HepG2 (cell line): ENCODE measurements around the gene CCDC178. TPM values are rescaled to one million over a fixed set of nuclear protein-coding genes. Genes with fewer than 3 reads are reported as not detected.

ENCODE experiments used
- ATAC-seq: fragments of 200-7000 bp; cut with Tn5 transposase; 3 replicates; pipeline ENCODE4 v1.9.1; 2020; ENCODE audit warnings: mild to moderate bottlenecking, moderate library complexity
- BruUV-seq: library from RNA; stranded (reverse); fragments of 400-500 nt; replicated peaks from 2 replicates; lab custom pipeline; 2021; lab: Mats Ljungman, UMichigan
- CTCF ChIA-PET: fragments of 300-600 bp; formaldehyde crosslinking; extraction: SDS; loops from one replicate; lab custom pipeline; 2021; ENCODE audit warnings: low total read pairs, inconsistent platforms, low intra/inter-chr PET ratio; lab: Yijun Ruan, JAX
- POLR2A ChIA-PET: fragments of 350-600 bp; sonication (Branson Sonifier 250); formaldehyde crosslinking; loops from one replicate; lab custom pipeline; 2020; ENCODE audit warnings: antibody characterized with exemption, inconsistent platforms; lab: Yijun Ruan, JAX
- DNase-seq: peaks from one replicate; pipeline ENCODE4 v3.0.0-alpha.2; 2015; ENCODE audit warnings: low spot score
- FAIRE-seq: peaks from 3 replicates; lab custom pipeline; 2011; peaks lifted over from hg19 to GRCh38; lab: Jason Lieb, UNC
- H2AFZ ChIP-seq: one replicate; pipeline ENCODE4 v1.6.1; 2011; ENCODE audit warnings: low read length, inconsistent platforms
- H3K27ac ChIP-seq: fragments of 300-600 bp; 3 replicates; pipeline ENCODE4 v1.8.0; 2011; ENCODE audit warnings: mixed run types, mild to moderate bottlenecking, mixed read lengths, low read length, inconsistent platforms; ENCODE audit not compliant: insufficient read depth; ENCODE audit errors: extremely low read length
- H3K27me3 ChIP-seq, 2 experiments: fragments of 200-600 bp in 1 of 2; 2 replicates in 1 of 2; 3 replicates in 1 of 2; pipeline versions ENCODE4 v1.6.0 to v1.8.0; 2011; ENCODE audit warnings: low read length in 2 of 2, mild to moderate bottlenecking in 2 of 2, moderate library complexity in 2 of 2, inconsistent platforms in 1 of 2; ENCODE audit not compliant: insufficient read depth in 2 of 2, control insufficient read depth in 1 of 2
- H3K36me3 ChIP-seq, 2 experiments: fragments of 200-600 bp in 1 of 2; replicated peaks in 1 of 2; 2 replicates in 1 of 2; 3 replicates in 1 of 2; pipeline versions ENCODE4 v1.5.1 to v1.8.0; 2011; ENCODE audit warnings: low read length in 2 of 2, inconsistent platforms in 1 of 2; ENCODE audit not compliant: insufficient read depth in 2 of 2, control insufficient read depth in 1 of 2
- H3K4me1 ChIP-seq: 2 replicates; pipeline ENCODE4 v1.5.1; 2012; ENCODE audit warnings: low read length, inconsistent platforms; ENCODE audit not compliant: insufficient read depth
- H3K4me2 ChIP-seq: 2 replicates; pipeline ENCODE4 v1.6.0; 2011; ENCODE audit warnings: low read depth, low read length, inconsistent platforms
- H3K4me3 ChIP-seq, 3 experiments: fragments of 200-600 bp in 1 of 3; sonication (generic), shearing (Covaris generic) in 1 of 3; replicated peaks in 1 of 3; 2 replicates each; pipeline ENCODE4 v1.5.1; 2011 to 2016; ENCODE audit warnings: low read length in 3 of 3, inconsistent platforms in 2 of 3, low read depth in 2 of 3, mild to moderate bottlenecking in 2 of 3, control low read depth in 1 of 3, mixed read lengths in 1 of 3; ENCODE audit not compliant: insufficient read depth in 1 of 3
- H3K79me2 ChIP-seq: one replicate; pipeline ENCODE4 v1.6.1; 2011; ENCODE audit warnings: low read length, inconsistent platforms; ENCODE audit not compliant: insufficient read depth
- H3K9ac ChIP-seq: 2 replicates; pipeline ENCODE4 v1.6.0; 2011; ENCODE audit warnings: mild to moderate bottlenecking, low read depth, low read length, inconsistent platforms; ENCODE audit not compliant: insufficient read depth
- H3K9me3 ChIP-seq: 2 replicates; pipeline ENCODE4 v1.5.1; 2012; ENCODE audit warnings: mild to moderate bottlenecking, low read length
- H4K20me1 ChIP-seq: 2 replicates; pipeline ENCODE4 v1.6.0; 2011; ENCODE audit warnings: inconsistent platforms, mild to moderate bottlenecking, low read length, moderate library complexity; ENCODE audit not compliant: insufficient read depth
- ATM ChIP-seq: fragments of 450-650 bp; IDR thresholded peaks from 2 replicates; pipeline ENCODE4 v1.7.1; 2017; ENCODE audit warnings: mild to moderate bottlenecking, borderline replicate concordance
- IRF9 ChIP-seq: sonication (generic); formaldehyde crosslinking; IDR thresholded peaks from 2 replicates; pipeline ENCODE4 v1.8.0; 2022; ENCODE audit warnings: missing genetic modification reagents, mild to moderate bottlenecking, borderline replicate concordance
- MLLT10 ChIP-seq: sonication (generic); formaldehyde crosslinking; IDR thresholded peaks from 2 replicates; pipeline ENCODE4 v1.4.0; 2020; ENCODE audit warnings: missing genetic modification reagents
- ZBTB40 ChIP-seq, 2 experiments: fragments of 450-650 bp in 1 of 2; sonication (generic) in 1 of 2; formaldehyde crosslinking in 1 of 2; IDR thresholded peaks; 2 replicates each; pipeline versions ENCODE4 v1.6.1 to v1.8.0; 2016 to 2022; ENCODE audit warnings: antibody characterized with exemption in 1 of 2, mild to moderate bottlenecking in 1 of 2, missing genetic modification reagents in 1 of 2
- ZNF674 ChIP-seq: sonication (generic); formaldehyde crosslinking; IDR thresholded peaks from 2 replicates; pipeline ENCODE4 v1.5.0; 2020; ENCODE audit warnings: low read depth, mild to moderate bottlenecking, missing genetic modification reagents
- ZNF883 ChIP-seq: sonication (generic); formaldehyde crosslinking; IDR thresholded peaks from 2 replicates; pipeline ENCODE4 v1.5.1; 2020; ENCODE audit warnings: mild to moderate bottlenecking, missing genetic modification reagents; ENCODE audit errors: not compliant biosample characterization
- WGBS: methylation state at CpG from one replicate; pipeline ENCODE4 v1.1.6; 2017; ENCODE audit warnings: low lambda C conversion rate; 5-methylcytosine and 5-hydroxymethylcytosine counted together
- in situ Hi-C: cut with HindIII; loops from 2 replicates; pipeline ENCODE4 v1.10.0; 2017; ENCODE audit warnings: low pct_unique_long_range_greater_than_20kb; ENCODE audit not compliant: extremely low pct_ligation_motif_present
- intact Hi-C: fragments of 100-400 bp; cut with micrococcal nuclease; formaldehyde crosslinking; loops from one replicate; pipeline ENCODE4 v1.10.0; 2022; ENCODE audit not compliant: unreplicated experiment
- polyA plus RNA-seq, 8 experiments: library from polyadenylated mRNA; depleted of rRNA in 3 of 8; stranded (reverse) in 7 of 8; unstranded in 1 of 8; fragments of >200 nt; fragmentation: Illumina TruSeq in 4 of 8; extraction: Trizol in 4 of 8; gene quantifications; 2 replicates each; pipeline versions ENCODE4 v1.2.1 to v1.2.3, GENCODE V29; 2011 to 2016; ENCODE audit warnings: low read depth in 4 of 8, missing spikeins in 1 of 8, mixed read lengths in 1 of 8; ENCODE audit not compliant: insufficient read depth in 1 of 8
- total RNA-seq, 5 experiments: library from RNA; depleted of rRNA; stranded (reverse); fragments of >200 nt; fragmentation: Illumina TruSeq; extraction: Trizol; gene quantifications; 2 replicates each; pipeline ENCODE4 v1.2.3, GENCODE V29; 2016; ENCODE audit warnings: low read depth in 1 of 5

CCDC178 gene
- total and polyA plus RNA-seq, 2 of the 13 experiments (the other 11 are each of a cell fraction or from before 2014, with no cell fraction given): not detected

GRCh38 chr18:33469699-33470098, 29.2 kb upstream of the CCDC178 start:
- no TSS peak for BruUV-seq
- H3K79me2 ChIP-seq: no peaks in the 10 kb centered on the region
- H3K4me2 ChIP-seq: no peak overlapping the region
- FAIRE-seq (no peak), DNase-seq (no peak), ATAC-seq (no peak)
- H2AFZ ChIP-seq: no peak overlapping the region
- POLR2A ChIA-PET: no interaction called here
- H3K9me3 ChIP-seq: no peaks in the 10 kb centered on the region
- no peaks in the 10 kb centered on the region for H3K27me3 ChIP-seq
- intact Hi-C loops (no loop called here), in situ Hi-C loops (no loop called here)
- CTCF ChIA-PET: no interaction called here
- no peaks in the 10 kb centered on the region for H3K36me3 ChIP-seq
- TF ChIP-seq MLLT10 (no peak), ZNF883 (CRISPR knock-in tag) (no peak), ZNF674 (no peak), IRF9 (CRISPR knock-in tag) (no peak), ATM (no peak), ZBTB40 (IDR thresholded peaks at IDR 0.05) (no peak), ZBTB40 (CRISPR knock-in tag; IDR thresholded peaks at IDR 0.05) (no peak)
- no peak overlapping the region for H3K9ac ChIP-seq
- no peak overlapping the region for H3K27ac ChIP-seq
- no peaks in the 10 kb centered on the region for H4K20me1 ChIP-seq
- WGBS: 21% methylated on average over 3 of the region's 3 CpGs
- no peak overlapping the region for H3K4me3 ChIP-seq
- no peaks in the 10 kb centered on the region for H3K4me1 ChIP-seq
